Fibroblast of peridontal ligament (primary cell): ENCODE measurements around the gene FSTL4.
"Not testable (repeated sequence)": the region's sequence is repeated elsewhere in the genome, so short reads cannot be mapped to it uniquely, and the experiment has no call there.

Experiments
- DNase-seq: peaks from one replicate; pipeline ENCODE4 v3.0.0-alpha.2; 2010; ENCODE audit errors: extremely low read depth

Gene FSTL4

GRCh38 chr5:133189881-133190280 is 422.5 kb downstream of the FSTL4 start:
- no peak for DNase-seq

GRCh38 chr5:133179405-133179804 is 432.9 kb downstream of the FSTL4 start:
- no peak for DNase-seq

GRCh38 chr5:133170756-133171387 is 441.5 kb downstream of the FSTL4 start:
- DNase-seq = not testable (repeated sequence)

- no peak for DNase-seq
Observed at GRCh38 chr5:133164759-133165158, 447.6 kb downstream of the FSTL4 start.

GRCh38 chr5:133163839-133164238 is 448.5 kb downstream of the FSTL4 start:
- DNase-seq = no peak

- no peak for DNase-seq
Observed at GRCh38 chr5:133159543-133159942, 452.8 kb downstream of the FSTL4 start.

GRCh38 chr5:133155326-133155969 is 456.9 kb downstream of the FSTL4 start:
- no peak for DNase-seq

- no peak for DNase-seq
Observed at GRCh38 chr5:133154274-133155075, 457.9 kb downstream of the FSTL4 start.

GRCh38 chr5:133150909-133151544 is 461.3 kb downstream of the FSTL4 start:
- DNase-seq = no peak

- no peak for DNase-seq
Observed at GRCh38 chr5:133149345-133149744, 463.0 kb downstream of the FSTL4 start.

GRCh38 chr5:133147815-133148567 is 464.4 kb downstream of the FSTL4 start:
- no peak for DNase-seq

GRCh38 chr5:133147411-133147810 is 464.9 kb downstream of the FSTL4 start:
- DNase-seq = no peak
